HG03196 (cell line): Measurements from ENCODE around the gene CHIA.
"Not testable (repeated sequence)": the region's sequence is repeated elsewhere in the genome, so short reads cannot be mapped to it uniquely, and the experiment has no call there.

Experiments
- ATAC-seq: cut with Tn5 transposase; IDR thresholded peaks from one replicate; pipeline ENCODE4 v1.9.1; 2021; ENCODE audit not compliant: unreplicated experiment

CHIA gene

DNA sequence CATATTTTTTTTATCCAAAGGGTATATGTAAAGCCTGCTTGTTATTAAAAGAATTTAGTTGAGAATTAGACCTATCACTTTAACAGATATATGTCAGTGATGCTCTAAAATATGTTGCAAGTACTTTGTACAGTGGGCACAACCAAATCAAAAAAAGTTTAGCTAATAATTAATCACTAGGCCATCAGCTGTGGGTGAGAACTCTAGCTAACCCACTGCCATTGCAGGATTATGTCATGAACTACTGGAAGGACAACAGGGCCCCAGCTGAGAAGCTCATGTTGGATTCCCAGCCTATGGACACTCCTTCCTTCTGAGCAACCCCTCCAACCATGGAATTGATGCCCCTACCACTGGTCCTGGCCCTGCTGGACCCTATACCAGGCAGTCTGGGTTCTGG is 6.8 kb upstream of the CHIA start:
- no peak for ATAC-seq

DNA sequence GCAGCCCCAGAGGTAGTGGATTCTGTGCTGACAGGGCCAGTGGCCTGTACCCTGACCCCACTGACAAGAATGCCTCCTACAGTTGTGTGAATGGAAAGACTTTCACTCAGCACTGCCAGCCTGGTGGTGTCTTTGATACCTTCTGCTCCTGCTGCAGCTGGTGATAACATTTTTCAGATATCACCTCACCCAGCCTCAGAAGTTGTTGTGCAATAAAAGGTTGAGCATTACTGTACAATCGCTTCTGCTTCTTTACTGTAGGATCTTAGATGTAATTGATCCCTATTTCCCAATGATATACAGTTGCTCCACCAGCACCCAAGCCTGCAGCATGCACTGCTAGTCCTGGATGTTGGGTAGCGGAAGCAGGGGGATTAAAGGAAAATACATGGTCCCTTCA is 4.8 kb upstream of the CHIA start:
- ATAC-seq: no peak

DNA sequence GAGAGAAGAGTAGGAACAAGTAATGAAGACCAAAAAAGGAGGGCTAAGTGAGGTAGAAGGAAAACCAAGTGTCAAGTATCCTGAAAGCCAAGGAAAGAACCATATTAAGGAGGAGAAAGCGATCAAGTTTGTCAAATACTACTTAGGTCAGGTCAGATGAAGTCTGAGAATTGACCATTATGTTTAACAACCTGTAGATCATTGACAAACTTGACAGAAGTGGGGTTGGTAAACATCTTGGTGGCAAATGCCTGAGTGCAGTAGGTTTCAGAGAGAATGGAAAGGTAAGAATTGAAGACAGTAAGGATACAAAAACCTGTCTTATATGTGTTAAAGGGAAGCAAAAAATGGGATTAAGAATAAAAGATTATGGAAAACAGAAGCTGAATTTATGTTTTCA is 3.7 kb upstream of the CHIA start:
- no peak for ATAC-seq

DNA sequence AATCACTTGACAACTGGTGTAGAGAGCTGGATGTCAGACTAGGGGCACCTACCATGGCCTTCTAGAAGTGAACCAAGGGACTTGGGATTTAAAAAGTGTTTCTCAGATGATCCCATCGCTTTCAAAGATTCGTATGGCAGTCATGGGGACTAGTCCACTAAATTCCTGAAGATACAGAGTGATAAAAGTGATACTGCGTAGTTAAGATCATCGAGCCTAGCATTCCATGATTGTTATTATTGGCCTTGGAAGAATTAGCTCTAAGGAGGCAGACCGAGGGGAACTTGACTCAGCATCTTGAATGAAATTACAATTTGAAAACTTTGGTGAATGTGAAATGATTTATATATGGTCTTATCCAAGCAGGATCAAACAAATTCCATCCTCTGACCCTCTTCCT is 1.3 kb upstream of the CHIA start:
- no peak for ATAC-seq

- ATAC-seq: no peak
Observed at GRCh38 chr1:111290104-111290503, 547 bp upstream of the CHIA start.

- no peak for ATAC-seq
Observed at GRCh38 chr1:111294390-111294789, 3.7 kb downstream of the CHIA start.

GRCh38 chr1:111302374-111302773 is 11.7 kb downstream of the CHIA start:
- no peak for ATAC-seq

DNA sequence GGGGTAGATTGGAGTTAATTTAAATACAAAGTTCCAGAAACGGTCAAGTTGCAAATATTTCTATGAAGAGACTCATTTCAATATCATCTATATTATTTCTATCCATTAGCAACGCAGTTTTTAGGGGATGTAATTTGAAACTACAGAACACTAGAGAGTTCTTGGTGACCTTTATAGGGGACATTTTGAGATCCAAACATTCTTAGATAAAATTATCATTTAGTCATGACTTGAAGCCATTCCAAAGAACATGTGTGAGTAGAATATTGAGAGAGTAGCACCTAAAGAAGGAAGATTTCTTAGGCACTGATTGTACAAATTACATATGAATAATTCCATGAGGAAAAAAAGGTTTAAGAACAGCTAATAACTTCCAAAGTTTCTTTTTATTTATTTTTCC is 19.0 kb downstream of the CHIA start:
- ATAC-seq: no peak

GRCh38 chr1:111318523-111318922 is 27.9 kb downstream of the CHIA start:
- ATAC-seq: no peak

DNA sequence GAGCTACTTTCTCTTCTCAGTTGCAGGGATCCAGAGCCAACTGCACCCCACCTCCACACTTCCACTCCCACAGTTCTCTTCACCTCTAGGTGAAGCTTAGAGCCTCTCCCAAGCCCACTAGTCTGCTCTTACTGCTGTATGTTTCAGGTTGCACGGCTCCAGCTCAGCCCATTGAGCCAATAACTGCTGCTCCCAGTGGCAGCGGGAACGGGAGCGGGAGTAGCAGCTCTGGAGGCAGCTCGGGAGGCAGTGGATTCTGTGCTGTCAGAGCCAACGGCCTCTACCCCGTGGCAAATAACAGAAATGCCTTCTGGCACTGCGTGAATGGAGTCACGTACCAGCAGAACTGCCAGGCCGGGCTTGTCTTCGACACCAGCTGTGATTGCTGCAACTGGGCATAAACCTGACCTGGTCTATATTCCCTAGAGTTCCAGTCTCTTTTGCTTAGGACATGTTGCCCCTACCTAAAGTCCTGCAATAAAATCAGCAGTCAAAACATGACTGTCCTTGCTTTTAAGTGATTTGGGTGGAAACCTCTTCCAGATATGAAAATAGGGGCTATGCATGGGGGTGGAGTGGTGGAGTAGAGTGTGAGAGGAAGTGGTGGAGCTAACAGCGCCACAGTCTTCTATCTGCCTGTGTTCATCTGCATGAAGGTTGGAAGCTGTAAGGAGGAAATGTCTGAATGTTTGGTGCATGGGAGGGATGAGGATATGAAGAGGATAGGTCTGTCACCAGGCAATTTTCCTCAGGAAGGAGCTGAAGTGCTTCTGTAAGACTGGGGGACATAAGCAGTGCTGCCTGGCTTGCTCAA is 29.6 kb downstream of the CHIA start:
- ATAC-seq: no peak

GRCh38 chr1:111323231-111323630 is 32.6 kb downstream of the CHIA start:
- ATAC-seq: no peak

- ATAC-seq: no peak
Observed at GRCh38 chr1:111332190-111332589, 41.5 kb downstream of the CHIA start.

- ATAC-seq: no peak
Observed at GRCh38 chr1:111334169-111334568, 43.5 kb downstream of the CHIA start.

DNA sequence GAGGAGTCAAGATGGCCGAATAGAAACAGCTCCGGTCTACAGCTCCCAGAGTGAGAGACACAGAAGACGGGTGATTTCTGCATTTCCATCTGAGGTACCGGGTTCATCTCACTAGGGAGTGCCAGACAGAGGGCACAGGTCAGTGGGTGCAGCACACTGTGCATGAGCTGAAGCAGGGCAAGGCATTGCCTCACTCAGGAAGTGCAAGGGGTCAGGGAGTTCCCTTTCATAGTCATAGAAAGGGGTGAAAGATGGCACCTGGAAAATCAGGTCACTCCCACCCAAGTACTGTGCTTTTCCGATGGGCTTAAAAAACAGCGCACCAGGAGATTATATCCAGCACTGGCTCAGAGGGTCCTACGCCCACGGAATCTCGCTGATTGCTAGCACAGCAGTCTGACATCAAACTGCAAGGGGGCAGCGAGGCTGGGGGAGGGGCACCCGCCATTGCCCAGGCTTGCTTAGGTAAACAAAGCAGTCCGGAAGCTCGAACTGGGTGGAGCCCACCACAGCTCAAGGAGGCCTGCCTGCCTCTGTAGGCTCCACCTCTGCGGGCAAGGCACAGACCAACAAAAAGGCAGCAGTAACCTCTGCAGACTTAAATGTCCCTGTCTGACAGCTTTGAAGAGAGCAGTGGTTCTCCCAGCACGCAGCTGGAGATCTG is 44.7 kb downstream of the CHIA start:
- ATAC-seq: not testable (repeated sequence)

DNA sequence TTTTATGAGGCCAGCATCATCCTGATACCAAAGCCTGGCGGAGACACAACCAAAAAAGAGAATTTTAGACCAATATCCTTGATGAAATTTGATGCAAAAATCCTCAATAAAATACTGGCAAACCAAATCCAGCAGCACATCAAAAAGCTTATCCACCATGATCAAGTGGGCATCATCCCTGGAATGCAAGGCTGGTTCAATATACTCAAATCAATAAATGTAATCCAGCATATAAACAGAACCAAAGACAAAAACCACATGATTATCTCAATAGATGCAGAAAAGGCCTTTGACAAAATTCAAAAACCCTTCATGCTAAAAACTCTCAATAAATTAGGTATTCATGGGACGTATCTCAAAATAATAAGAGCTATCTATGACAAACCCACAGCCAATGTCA is 48.2 kb downstream of the CHIA start:
- not testable (repeated sequence) for ATAC-seq

- ATAC-seq: peak; percentile 72
Observed at GRCh38 chr1:111346089-111346885, 55.6 kb downstream of the CHIA start.

- no peak for ATAC-seq
Observed at GRCh38 chr1:111347026-111347425, 56.4 kb downstream of the CHIA start.

DNA sequence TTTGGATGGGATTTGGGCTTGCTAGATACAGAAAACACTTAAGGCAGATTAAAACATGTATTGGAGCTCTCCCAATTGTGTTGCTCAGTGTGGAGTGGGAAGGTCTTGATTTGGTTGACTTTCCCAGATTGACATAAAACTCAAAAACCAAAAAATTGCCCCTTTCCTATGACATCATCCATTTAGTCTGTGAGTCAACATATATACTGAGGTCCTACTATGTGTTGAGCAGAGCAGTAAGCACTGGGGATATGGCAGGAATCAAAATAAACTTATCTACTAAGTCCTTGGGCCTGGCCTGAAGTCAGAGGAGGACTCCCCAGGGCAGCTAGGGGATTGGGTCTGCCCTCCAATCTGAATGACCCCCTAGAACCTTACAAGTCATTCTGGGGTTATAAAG is 61.0 kb downstream of the CHIA start:
- ATAC-seq: no peak

DNA sequence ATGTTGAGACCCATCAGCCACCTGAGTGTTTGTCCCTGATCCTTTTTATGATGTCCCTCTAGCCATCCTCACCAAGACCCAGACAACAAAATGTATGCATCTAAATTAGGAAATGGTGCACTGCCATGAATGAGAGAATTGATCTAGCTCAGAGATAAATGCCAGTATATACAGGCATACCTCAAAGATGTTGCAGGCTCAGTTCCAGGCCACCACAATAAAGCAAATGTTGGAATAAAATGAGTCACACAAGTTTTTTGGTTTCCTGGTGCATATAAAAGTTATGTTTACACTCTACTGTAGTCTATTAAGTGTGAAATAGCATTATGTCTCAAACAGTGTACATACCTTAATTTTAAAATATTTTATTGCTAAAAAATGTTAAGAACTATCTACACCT is 63.9 kb downstream of the CHIA start:
- ATAC-seq: no peak

- no peak for ATAC-seq
Observed at GRCh38 chr1:111358964-111359363, 68.3 kb downstream of the CHIA start.

GRCh38 chr1:111359376-111359775 is 68.7 kb downstream of the CHIA start:
- ATAC-seq: no peak

GRCh38 chr1:111360257-111360656 is 69.6 kb downstream of the CHIA start:
- ATAC-seq: not testable (repeated sequence)
